AG10803 (cell line): Measurements from ENCODE around the gene ATP8A2.

Experiments
- DNase-seq: peaks from one replicate; pipeline ENCODE4 v3.0.0; 2010; ENCODE audit warnings: low read depth
- H3K4me3 ChIP-seq: 2 replicates; pipeline ENCODE4 v1.5.1; 2011; ENCODE audit warnings: mild to moderate bottlenecking, low read length, control low read depth
- CTCF ChIP-seq: conservative IDR thresholded peaks from 2 replicates; pipeline ENCODE4 v1.5.1; 2011; ENCODE audit warnings: mild to moderate bottlenecking, low read length, control low read depth, inconsistent platforms

ATP8A2 gene

GRCh38 chr13:26011996-26012821 is 640.4 kb downstream of the ATP8A2 start:
- H3K4me3 ChIP-seq, result peak overlapping the region; percentile 40
- DNase-seq, result no peak
- no peak for TF ChIP-seq CTCF

- no peak for DNase-seq
- H3K4me3 ChIP-seq, result no peak overlapping the region
- no peak for TF ChIP-seq CTCF
These were observed 641.2 kb downstream of the ATP8A2 start for GRCh38 chr13:26012995-26013394.

GRCh38 chr13:26015271-26016125 is 643.7 kb downstream of the ATP8A2 start:
- no peak for TF ChIP-seq CTCF
- DNase-seq, result no peak
- no peak overlapping the region for H3K4me3 ChIP-seq

- TF ChIP-seq CTCF, result no peak
- DNase-seq, result no peak
- no peak overlapping the region for H3K4me3 ChIP-seq
These were observed 644.4 kb downstream of the ATP8A2 start for GRCh38 chr13:26016189-26016588.

- no peak overlapping the region for H3K4me3 ChIP-seq
- no peak for DNase-seq
- TF ChIP-seq CTCF, result no peak
These were observed 645.6 kb downstream of the ATP8A2 start for GRCh38 chr13:26017196-26017921.

- no peak for DNase-seq
- no peak for TF ChIP-seq CTCF
- no peak overlapping the region for H3K4me3 ChIP-seq
These were observed 646.3 kb downstream of the ATP8A2 start for GRCh38 chr13:26017932-26018665.
